Hematopoietic multipotent progenitor cell treated with erythropoietin and hydrocortisone succinate and interleukin-3 and kit ligand, for 8 days (in vitro differentiated cells): ENCODE data around the gene PNMA1.

Experiments
- DNase-seq: peaks from one replicate; pipeline ENCODE4 v3.0.0-alpha.2; 2015

PNMA1 gene, protein sequence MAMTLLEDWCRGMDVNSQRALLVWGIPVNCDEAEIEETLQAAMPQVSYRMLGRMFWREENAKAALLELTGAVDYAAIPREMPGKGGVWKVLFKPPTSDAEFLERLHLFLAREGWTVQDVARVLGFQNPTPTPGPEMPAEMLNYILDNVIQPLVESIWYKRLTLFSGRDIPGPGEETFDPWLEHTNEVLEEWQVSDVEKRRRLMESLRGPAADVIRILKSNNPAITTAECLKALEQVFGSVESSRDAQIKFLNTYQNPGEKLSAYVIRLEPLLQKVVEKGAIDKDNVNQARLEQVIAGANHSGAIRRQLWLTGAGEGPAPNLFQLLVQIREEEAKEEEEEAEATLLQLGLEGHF

DNA sequence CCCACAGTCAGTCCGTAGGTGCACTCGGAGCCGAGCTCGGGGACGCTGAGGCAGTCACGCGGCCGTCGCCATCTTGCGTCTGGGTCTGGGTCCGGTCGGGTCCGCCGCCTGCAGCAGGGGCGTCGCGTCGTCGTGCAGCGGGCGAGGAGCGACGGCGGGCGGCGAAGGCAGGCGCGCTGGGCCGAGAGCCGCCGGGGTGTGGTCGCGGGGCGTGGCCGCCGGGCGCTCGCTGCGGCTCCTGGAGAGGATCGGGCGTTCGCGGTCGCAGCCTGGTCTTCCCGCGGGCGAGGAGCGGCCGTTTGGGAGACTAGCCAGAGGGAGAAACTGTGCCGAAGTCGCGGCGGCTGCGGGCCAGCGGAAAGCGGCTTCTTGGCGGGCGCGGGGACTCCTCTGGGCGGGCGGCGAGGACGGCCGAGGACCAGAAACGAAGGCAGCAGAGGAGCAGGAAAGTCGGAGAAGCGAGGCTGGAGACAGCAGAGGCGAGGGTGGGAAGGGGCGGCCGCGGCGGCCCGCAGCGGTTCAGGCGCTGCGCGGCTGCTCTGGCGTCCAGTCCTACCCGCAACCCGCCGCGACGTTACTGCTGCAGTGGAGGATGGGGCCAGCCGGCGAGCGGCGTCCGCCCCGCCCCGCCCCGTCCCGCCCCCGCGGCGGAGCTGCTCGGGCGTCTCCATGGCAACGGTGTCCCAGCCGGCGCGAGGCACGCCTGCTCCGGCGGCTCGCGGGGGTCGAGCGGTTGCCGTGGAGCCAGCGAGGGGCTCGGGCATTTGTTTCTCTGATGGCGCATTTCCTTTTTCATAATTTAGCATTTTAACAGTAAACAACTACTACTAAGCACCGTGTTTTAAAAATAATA is at the start of gene PNMA1:
Gene PNMA1 (minus strand): TSS at position 582 of the 853 bp plus-strand sequence. CDS start 745 bp downstream, outside the sequence.
- DNase-seq, result peak; percentile 79

DNA sequence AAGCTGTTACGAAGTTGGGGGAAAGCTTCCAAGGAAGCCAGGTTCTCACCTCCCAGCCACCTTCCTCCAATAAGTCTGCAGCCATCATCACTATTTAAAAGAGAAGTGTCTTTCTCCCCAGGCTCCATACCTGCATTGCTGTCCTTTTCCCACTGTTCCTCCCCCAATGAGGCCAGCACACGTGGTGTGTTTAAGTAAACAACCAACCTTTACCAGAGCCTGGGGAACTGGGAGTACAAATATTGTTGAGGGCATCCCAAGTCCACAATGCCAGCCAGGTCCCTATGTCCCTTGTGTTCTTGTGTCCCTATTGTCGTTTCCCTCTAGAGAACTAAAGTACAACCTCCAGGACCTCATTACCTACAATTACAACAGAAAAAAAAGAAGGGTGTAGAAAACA is 49.2 kb upstream of the PNMA1 start:
- DNase-seq, result no peak

DNA sequence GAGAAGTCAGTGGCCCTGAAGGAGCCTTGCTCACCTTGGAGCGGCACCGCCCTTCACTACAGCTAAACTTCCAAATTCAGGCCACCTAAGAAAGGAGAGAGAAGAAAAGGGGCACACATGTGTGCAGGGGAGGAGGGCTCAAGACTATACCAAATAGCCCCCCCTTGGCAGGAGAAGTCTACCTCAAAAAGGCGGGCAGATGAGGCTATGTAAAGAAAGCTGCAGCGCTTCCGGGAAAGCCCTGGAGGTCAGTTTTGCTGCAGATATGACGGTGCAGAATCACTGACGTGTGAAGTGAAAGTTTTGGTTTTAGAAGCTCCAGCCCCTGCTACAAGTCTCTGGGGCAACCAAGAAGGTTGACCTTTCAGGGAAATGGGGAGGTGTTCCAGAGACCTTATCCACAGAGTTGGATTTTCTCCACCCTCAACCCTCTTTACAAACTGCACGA is 48.2 kb upstream of the PNMA1 start:
- peak; percentile 48 for DNase-seq

DNA sequence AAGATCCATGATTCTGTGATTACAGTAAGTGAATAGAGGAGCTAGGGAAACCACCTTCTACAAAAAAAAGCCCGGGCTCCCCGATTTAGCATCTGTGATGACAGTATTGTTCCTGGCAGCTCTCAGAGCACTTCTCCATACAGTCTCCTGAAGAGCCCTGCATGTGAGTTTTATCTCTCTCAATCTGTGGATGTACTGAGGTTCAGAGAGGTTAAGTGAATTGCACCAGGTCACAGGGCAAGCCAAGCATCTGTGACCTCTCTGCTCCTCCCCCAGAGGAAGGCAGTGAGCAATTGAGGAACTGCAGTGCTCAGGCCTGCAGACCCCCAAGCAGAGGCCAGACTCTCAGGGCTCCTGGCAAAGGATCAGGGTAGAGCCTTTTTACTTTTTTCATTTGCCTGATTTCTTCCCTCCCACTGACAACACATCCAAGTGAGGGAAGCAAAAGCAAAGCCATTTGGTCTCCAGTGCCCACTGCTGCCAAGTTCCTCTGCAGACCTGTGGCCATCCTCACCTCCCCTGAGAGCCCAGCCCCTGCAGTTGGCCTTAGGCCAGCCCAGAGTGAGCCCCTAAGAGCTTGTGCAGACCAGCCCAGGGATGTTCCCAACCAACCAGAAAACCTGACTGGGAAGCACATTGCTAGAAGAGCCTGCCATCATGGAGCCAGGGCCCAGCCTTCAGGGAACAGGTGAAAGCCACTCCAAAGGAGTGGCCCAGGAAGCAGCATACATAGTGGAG is 47.6 kb upstream of the PNMA1 start:
- no peak for DNase-seq

DNA sequence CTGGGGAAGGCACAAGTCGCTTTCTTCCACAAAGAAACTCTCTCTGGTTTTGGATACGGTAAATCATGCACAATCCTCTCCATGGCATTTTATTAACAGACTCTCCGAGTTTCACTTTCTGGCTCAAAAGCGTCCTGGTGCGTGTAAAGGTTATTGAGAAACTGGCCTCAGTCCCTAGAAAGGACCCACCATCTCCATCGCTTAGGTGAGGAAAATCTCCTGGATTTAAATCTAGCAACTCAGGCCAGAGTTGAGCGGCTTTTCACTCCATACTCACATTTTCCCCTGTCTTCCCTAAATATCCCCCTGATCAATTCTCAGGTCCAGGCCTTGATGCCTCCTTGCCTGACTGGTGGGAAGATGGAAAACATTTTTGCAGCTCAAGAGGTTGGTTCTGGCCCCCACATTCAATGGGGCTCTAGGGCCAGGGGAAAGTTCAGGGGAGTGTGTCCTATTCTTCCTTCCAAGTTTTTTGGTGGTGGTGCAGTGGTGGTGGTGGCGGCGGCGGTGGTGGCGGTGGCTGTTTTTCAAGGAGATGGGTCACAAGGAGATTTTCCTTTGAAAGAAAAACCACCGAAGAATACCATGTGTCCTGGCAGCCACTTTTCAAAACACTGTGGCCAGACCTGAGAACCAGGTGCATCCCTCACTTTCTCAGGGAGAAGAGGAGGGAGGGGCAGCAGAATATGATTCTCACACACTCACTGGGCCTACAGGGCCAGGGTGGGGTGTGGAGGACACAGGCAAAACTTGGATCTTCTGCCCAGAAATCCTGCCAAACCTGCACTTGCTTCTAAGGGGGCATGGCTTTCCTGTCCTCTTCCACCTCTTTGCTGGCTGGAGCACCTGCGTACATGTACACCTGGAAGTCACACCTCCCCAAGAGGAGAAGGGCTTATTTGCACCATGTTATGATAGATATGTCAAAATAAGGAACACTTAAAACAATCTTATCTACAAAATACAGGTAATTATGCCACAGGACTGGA is 46.7 kb upstream of the PNMA1 start:
- DNase-seq, result no peak

DNA sequence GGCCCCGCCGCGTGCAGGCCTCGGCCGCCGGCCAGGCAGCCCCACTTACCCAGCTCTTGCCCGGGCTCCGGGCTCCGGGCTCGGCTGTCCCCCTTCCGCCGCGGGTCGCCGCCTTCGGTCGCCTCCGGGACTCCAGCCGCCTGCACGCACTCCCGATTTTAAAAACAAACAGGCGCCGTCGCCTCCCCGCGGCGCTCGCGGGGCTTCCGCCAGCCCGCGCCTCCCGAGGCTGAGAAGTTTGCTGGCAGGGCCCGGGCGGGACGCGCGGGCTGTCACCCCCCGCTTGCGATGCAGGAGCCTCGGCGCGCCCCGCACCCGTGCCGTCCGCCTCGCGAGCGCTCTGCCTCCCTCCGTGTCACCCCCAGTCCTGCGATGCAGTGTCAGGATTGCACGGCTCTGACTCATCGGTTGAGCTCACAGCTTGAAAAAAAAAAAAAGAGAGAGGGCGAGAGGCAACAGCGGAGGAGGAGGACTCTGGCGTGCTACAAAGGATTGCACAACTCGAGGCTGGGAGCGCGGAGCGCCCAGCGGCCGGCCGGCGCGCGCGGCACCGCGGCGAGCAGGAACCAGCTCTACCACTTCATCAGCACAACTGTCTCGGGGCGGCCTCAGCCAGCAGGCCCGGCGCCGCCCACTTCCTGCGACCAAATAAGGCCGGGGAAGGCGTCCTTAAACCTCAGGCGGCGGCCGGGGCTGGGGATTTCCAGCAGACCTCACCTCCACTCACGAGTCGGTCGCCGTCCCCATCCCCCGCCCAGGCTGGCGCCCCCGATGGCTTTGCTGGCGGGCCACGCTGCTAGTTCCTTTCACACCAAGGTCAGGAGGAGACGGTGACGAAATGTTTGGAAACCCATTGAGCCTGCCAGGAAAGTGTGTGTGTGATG is 45.8 kb upstream of the PNMA1 start:
- peak; percentile 92 for DNase-seq

DNA sequence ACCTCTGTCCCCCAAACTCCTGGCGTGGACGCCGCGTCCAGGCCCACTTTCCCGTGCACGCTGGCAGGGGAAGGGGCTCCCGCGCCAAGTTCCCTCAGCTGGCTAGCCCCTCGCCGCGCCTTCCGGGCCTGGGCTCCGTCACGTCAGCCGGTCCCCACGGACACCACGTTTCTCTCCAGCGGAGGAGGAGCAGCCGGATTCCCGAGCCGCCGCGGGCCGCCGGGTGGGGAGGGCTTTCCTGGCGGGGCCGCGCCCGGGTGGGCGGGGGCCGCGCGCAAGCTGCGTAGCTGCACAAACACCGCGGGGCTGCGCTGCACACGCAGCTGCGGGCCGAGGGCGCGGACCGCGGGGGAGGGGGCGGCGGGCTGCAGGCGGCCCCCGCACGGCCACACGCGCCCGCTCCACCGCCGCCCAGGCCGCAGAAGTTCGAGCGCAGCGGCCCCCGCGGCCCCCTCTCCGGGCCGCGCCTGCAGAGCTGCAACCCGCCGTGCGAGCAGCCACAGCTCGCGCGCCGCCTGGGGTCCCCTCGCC is 45.1 kb upstream of the PNMA1 start:
- peak; percentile 60 for DNase-seq

DNA sequence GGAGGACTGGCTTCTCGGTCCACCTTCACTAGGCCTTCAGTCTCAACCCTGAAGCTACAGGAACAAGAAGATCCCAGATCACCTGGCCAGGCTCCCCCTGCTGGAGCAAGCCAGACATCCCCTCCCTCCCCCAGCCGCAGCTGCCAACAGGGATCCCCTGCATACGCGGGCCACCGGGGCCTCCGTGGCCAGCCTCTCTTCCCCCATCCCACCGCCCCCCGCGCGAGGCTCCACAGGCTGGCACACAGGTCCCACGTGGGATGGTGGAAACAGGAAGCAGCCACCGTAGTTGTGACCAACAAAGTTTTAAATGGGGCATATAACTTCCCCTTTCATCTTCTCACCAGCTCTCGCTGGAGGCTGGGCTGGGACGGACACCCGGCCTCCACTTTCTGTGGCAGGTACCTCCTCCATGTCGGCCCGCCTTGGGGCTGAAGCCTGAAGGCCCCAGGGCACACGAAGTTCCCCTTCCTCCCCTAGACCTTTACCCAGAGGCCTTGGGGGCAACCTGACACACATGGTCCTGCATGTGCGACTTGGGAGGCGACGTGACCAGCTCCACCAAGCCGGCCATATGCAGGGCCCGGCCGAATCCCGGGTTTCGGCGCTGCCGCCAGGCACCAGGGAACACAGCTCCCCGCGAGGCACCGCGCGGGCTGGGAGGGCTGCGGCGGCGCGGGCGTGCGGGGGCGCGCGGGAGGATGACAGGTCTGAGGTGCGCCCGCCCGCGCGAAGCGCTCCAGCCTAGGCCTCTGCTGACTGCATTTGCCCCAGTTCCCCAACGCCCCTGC is 44.4 kb upstream of the PNMA1 start:
- DNase-seq, result peak; percentile 82

DNA sequence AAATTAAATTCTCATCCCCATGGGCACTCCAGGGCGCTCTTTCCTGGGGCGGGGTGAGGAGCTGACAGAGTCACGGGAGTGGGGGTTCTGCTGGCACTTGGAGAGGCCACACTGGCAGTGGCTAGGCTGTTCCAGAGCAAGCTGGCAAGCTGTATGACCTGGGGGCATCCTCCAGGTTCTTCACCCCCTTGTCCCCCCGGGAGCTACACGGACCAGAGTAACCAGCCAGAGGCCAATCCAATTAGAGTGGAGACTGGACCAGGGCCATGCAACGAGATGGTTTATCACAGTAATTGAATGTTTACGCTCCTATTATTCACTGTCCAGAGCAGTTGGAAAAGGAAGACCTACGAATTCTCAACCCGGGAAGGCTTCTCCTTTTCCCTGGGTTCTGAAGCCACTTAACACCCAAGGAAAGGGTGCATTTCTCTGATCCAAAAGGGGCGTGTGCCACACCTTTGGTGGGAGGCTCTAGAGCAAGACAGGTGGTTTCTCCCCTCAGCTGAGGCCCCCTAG is 43.8 kb upstream of the PNMA1 start:
- DNase-seq, result peak; percentile 15

DNA sequence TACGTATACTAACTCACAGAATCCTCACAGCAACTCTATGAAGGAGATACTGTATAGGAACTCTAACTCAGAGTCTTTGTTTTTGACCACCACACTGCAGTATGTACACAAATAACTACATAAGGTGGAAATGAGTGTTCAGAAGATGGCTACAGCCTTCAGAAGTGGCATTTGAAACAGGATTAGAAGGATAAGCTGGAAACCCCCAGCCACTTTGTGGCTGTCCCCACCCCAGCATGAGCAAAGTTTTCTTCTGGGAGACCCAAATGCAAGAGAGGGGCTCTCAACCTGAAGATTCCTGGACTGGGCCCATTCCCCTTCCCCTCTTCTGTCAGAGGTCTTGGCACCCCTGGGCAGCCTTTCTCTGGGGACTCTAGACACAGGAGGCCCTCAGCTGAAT is 43.2 kb upstream of the PNMA1 start:
- no peak for DNase-seq

DNA sequence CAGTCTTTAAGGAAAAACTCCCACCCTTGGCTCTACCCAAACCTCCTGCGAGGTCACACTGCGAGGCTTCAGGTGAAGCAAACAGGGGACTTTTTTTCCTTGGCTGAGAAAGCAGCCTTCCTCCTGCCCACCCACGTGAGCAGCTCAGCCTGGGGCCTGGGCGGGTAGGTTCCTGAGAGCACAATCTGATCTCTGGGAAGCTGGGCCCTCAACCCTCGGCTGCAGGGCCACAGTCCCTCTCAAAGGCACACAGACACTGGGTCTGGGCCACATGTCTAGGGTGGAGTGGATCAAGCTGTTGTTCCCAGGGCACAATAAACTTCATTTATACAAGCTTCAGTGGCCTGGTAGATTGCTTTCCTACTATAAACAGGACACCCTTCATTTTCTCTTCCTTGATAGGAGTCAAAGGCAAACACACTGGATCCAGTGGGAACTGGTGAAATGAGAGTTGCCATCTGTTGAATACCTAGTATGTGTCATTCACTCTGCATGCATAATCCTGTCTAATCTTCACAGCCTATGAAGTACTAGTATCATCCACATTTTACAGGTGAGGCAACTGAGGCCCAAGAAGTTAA is 41.3 kb upstream of the PNMA1 start:
- DNase-seq, result peak; percentile 88

DNA sequence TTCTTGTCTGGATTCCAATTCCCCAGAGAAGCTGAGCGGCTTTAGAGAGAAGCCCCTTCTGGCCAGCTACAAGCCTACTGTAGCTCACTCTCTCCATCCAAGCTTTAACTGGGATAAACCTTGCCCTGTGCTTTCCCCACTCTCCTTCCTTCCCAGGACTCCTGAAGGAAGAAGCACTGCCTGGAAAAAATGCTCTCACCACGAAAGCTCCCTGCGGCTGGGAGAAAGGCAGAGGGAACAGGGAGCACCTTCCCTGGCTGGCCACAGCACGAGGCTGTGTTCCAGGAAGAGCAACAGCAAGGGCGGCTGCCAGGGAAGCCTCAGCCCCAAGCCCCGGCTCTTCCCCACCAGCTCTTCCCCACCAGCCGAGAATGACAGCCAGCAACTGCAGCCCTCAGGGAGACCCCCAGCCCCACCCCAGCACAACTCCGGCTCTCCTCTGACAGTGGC is 40.8 kb upstream of the PNMA1 start:
- DNase-seq, result no peak

DNA sequence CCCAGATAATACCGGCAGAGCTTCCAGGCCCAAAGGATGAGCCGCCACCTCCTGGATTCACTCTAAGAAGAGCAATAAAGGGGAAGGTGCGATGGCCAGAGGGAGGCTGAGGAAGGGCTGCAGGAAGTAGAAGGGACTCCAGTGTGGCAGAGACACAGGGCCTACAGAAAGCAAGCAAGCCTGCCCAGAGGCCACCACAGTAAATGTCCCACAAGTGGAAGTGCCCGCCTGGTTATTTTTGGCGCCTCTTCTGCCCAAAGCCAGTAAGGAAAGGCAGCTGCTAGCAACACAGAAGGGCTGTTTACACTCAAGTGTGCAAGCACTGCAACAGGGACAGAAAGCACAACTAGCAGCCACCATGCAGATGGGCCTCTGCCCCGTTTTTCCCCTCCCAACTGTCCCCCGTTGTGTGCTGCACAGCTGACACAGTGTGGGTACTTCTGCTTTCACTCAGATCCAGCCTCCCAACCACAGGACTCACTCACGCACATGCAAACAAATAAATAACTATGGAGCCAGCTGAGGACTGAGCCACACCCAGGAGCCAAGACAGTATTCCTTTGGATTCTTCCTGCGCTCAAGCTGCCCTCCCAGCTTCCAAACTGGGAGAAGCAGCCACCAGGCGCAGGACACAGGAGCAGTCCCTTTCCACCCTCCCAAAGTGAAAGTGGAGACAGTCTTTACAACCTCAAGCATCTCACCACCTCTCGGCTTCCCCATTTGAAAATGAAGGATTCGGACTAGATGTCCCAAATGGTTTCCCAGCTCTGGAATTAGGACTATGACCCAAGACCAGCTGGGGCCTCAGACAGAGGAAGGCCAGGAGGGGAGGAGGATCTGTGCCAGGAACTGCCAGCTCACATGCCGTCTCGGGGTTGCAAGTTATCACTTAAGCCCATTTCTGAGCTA is 40.0 kb upstream of the PNMA1 start:
- DNase-seq, result peak; percentile 76

DNA sequence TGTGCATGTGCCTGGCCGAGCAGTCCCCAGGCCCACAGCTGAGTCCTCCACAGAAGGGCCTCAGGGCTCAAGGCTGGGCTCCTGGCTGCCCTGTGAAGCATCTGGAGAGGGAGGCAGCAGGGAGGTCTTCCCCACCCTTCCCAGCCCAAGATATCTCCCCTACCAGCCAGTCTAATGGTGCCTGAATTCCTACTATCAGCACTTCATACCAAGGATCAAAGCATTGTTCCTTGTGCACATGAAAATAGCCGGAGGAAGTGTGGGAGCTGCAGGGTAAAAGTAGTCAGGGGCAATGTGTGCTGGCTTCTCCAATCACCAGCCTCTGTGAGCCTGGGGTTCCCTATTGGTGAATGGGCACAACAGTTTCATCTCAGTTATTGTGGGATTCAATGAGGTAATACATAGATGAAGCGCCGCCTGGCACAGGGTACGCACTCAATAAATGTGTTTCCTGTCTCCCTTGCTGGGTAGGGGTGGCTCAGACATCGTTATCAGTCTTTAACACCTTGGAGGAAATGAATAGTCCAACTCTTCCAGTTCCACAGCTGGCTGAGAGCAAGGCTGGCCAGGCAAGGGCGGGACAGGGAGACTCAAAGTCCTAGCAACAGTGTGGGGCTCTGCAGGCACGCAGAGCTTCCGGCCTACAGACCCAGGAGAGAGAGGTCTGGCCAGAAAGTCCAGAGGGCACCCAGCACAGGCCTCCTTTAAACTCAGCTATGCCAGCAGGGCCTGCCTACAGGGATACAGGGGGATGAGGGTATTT is 39.1 kb upstream of the PNMA1 start:
- DNase-seq, result peak; percentile 100

DNA sequence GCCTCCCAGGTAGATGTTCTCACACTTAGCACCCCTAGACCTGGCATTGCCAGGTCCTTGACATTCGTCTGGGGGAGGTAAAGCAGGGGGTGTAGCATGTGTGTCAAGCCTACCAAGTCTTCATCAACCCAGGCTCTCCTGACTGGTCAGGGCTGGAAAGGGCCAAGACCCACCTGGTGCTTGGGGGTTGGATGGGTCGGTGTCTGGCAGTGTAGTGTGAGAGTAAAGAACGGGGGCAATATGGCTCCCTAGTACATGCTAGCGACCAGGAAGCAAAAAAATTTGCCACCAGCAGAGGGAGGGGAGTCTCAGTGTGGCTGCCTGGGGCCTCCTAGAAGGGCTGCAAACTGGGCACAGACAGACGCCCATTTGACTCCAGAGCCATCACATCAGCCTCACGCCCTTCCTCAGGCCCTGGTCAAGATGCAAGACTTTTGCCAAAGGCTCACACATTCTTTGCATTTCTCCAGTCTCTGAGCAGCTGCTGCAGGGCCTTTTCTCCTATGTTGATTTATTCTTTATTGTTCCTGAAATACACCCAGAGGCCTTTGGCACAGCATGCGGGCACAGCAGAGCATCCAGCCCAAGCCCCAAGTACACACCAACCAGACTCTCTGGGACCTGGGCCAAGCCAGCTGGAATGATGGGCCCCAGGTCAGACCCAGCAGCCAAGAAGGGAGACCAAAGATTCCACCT is 38.3 kb upstream of the PNMA1 start:
- DNase-seq, result peak; percentile 70

DNA sequence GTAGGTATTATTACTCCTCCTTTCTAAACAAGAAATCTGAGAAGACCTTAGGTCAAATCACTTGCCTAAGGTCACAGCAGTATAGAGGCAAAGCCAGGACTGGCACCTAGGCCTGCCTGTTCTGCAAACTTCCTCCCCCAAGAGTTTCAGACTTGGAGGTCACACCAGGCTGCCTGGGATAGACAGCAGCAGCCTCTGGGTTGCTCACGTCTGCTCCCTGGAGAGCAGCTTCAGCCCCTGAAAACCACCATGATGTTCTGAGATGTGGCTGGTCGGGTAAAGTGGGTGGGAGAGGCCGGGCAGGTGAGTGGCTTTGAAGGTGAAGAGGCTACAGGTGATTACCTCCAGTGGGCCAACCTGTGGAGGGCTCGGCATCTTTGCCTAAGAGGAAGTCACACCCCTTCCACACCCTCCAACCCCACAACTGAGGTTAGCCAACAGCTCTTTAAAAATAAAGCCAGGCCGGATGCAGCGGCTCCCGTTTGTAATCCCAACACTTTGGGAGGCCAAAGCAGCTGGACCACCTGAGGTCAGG is 37.0 kb upstream of the PNMA1 start:
- no peak for DNase-seq
